GM23338 (cell line): ENCODE data around the gene CA12. TPM values are rescaled to one million over a fixed set of nuclear protein-coding genes. Genes with fewer than 3 reads are reported as not detected.

Experiments used
- ATAC-seq: fragments of 200-7000 bp; cut with Tn5 transposase; 3 replicates; pipeline ENCODE4 v1.9.1; 2020
- DNase-seq: peaks from one replicate; pipeline ENCODE4 v3.0.0-alpha.2; 2015; ENCODE audit warnings: low spot score
- H2AFZ ChIP-seq: fragments of 200-600 bp; sonication (generic); 2 replicates; pipeline ENCODE4 v1.8.0; 2016; ENCODE audit warnings: antibody characterized with exemption, mild to moderate bottlenecking, moderate library complexity
- H3F3A ChIP-seq: fragments of 200-600 bp; sonication (generic); replicated peaks from 2 replicates; pipeline ENCODE4 v1.8.0; 2017; ENCODE audit warnings: antibody characterized with exemption, mixed run types, low read depth
- H3K27ac ChIP-seq: fragments of 200-600 bp; sonication (generic); 2 replicates; pipeline ENCODE4 v1.6.1; 2016; ENCODE audit warnings: low read depth
- H3K27me3 ChIP-seq: fragments of 200-600 bp; sonication (generic); 2 replicates; pipeline ENCODE4 v1.8.0; 2016; ENCODE audit warnings: mild to moderate bottlenecking, mixed run types, moderate library complexity; ENCODE audit not compliant: insufficient read depth
- H3K36me3 ChIP-seq: fragments of 200-600 bp; sonication (generic); 2 replicates; pipeline ENCODE4 v1.8.0; 2016; ENCODE audit warnings: mild to moderate bottlenecking; ENCODE audit not compliant: insufficient read depth
- H3K4me1 ChIP-seq: fragments of 200-600 bp; sonication (generic); 2 replicates; pipeline ENCODE4 v1.8.0; 2016; ENCODE audit warnings: mild to moderate bottlenecking, moderate library complexity; ENCODE audit not compliant: insufficient read depth
- H3K4me2 ChIP-seq: fragments of 200-600 bp; sonication (generic); 2 replicates; pipeline ENCODE4 v1.7.1; 2017; ENCODE audit warnings: mixed run types
- H3K4me3 ChIP-seq: fragments of 200-600 bp; sonication (generic); 2 replicates; pipeline ENCODE4 v1.6.1; 2016; ENCODE audit warnings: mixed run types
- H3K79me2 ChIP-seq: fragments of 200-600 bp; sonication (generic); replicated peaks from 2 replicates; pipeline ENCODE4 v1.8.0; 2017; ENCODE audit warnings: mild to moderate bottlenecking; ENCODE audit not compliant: insufficient read depth
- H3K9me2 ChIP-seq: fragments of 200-600 bp; sonication (generic); 2 replicates; pipeline ENCODE4 v1.8.0; 2017; ENCODE audit not compliant: insufficient read depth
- H4K20me1 ChIP-seq: fragments of 200-600 bp; sonication (generic); replicated peaks from 2 replicates; pipeline ENCODE4 v1.8.0; 2017; ENCODE audit warnings: mild to moderate bottlenecking; ENCODE audit not compliant: insufficient read depth
- H3K27ac Mint-ChIP-seq: 2 replicates; pipeline ENCODE4 v1.8.0; 2020; ENCODE audit warnings: inconsistent platforms, mild to moderate bottlenecking, moderate library complexity, mixed read lengths
- H3K27me3 Mint-ChIP-seq: 3 replicates; pipeline ENCODE4 v1.8.0; 2022; ENCODE audit warnings: low read depth, mild to moderate bottlenecking, moderate library complexity, mixed read lengths, inconsistent platforms; ENCODE audit not compliant: insufficient read depth, poor library complexity
- H3K36me3 Mint-ChIP-seq: 3 replicates; pipeline ENCODE4 v1.8.0; 2021; ENCODE audit warnings: low read depth, mild to moderate bottlenecking, inconsistent platforms, moderate library complexity, mixed read lengths
- H3K4me1 Mint-ChIP-seq: 3 replicates; pipeline ENCODE4 v1.8.0; 2020; ENCODE audit warnings: mild to moderate bottlenecking, inconsistent platforms, mixed read lengths
- H3K4me3 Mint-ChIP-seq: 3 replicates; pipeline ENCODE4 v1.8.0; 2021; ENCODE audit warnings: moderate library complexity, mild to moderate bottlenecking, inconsistent platforms, mixed read lengths
- H3K9me3 Mint-ChIP-seq: 3 replicates; pipeline ENCODE4 v1.8.0; 2020; ENCODE audit warnings: moderate library complexity, mild to moderate bottlenecking, inconsistent platforms, mixed read lengths
- CREB1 ChIP-seq: fragments of 250-450 bp; sonication (Bioruptor Pico); IDR thresholded peaks from 2 replicates; pipeline ENCODE4 v1.5.0; 2020; ENCODE audit warnings: low read depth, mild to moderate bottlenecking, moderate library complexity
- EZH2 ChIP-seq: fragments of 200-600 bp; sonication (generic); IDR thresholded peaks from one replicate; pipeline ENCODE4 v1.8.0; 2017; ENCODE audit warnings: antibody characterized with exemption, mild to moderate bottlenecking, low read depth; ENCODE audit not compliant: unreplicated experiment
- NANOG ChIP-seq: IDR thresholded peaks from 2 replicates; pipeline ENCODE4 v1.6.1; 2016; ENCODE audit warnings: antibody characterized with exemption, borderline replicate concordance
- STAT1 ChIP-seq: IDR thresholded peaks from one replicate; pipeline ENCODE4 v1.6.1; 2016; ENCODE audit warnings: antibody characterized with exemption; ENCODE audit not compliant: unreplicated experiment
- ZNF114 ChIP-seq: fragments of 250-450 bp; sonication (Bioruptor Pico); IDR thresholded peaks from 2 replicates; pipeline ENCODE4 v1.5.0; 2020; ENCODE audit warnings: mild to moderate bottlenecking, moderate library complexity
- ZNF331 ChIP-seq: fragments of 250-450 bp; sonication (Bioruptor Pico); IDR thresholded peaks from 2 replicates; pipeline ENCODE4 v1.5.0; 2020; ENCODE audit warnings: low read depth, mild to moderate bottlenecking, moderate library complexity
- polyA plus RNA-seq: library from polyadenylated mRNA; unstranded; fragments of >200 nt; fragmentation: Nextera tagmentation; extraction: Ambion mirVana; gene quantifications from 2 replicates; pipeline ENCODE4 v1.2.1, GENCODE V29; 2016
- total RNA-seq: library from RNA; depleted of rRNA; stranded (reverse); fragments of >200 nt; shearing (Covaris generic); gene quantifications from 2 replicates; pipeline ENCODE4 v1.2.3, GENCODE V29; 2014
- TF ChIP-seq, protein P1 (sequence below): fragments of 250-450 bp; sonication (Bioruptor Pico); IDR thresholded peaks from 2 replicates; pipeline ENCODE4 v1.5.0; 2020; ENCODE audit warnings: mild to moderate bottlenecking, moderate library complexity
- TF ChIP-seq, protein P2 (sequence below), 2 experiments: fragments of 200-600 bp in 1 of 2; sonication (generic) in 1 of 2; conservative IDR thresholded peaks; 2 replicates each; pipeline versions ENCODE4 v1.5.1 to v1.6.1; 2016 to 2017; ENCODE audit warnings: antibody characterized with exemption in 2 of 2, low read depth in 2 of 2, mild to moderate bottlenecking in 2 of 2, moderate library complexity in 1 of 2

CA12 gene
- total and polyA plus RNA-seq, 2 experiments from 2014 or later, result 2.9 to 5.2 TPM

DNA sequence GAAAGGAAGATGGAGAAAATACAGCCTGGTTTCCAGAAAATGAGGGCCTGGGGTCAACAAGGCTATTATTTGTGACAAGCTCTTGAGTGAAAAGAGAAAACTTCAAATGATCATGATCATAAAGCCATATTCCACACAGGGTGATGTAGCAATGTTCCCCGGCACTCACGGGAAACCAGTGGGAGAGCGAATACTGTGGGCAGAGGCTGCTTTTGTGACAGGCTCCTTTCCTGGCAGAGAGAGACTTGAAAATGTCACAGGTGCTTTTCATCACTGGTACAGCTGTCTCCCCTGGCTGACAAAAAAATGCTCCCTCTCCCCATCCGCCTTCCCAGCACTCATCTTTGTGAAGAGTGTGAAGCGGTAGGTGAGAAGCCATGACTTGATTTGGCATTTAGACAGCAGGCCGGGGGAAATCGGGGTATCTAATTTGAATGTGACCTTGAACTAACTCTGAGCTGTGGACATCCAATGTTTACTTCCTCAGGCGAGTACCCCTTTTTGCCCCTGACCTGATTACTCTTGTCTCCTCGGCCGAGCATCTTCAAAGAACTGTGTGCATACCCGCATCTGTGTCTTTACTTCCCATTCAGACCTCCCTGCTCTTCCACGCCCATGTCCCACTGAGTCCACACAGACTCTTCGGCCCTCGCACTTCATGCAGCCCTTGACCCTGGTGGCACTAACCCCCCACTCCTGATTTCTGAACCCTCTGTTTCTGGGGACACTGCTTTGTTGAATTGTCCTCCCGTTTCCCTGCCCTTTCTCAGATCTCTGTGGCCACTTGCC is 23.2 kb downstream of the CA12 start (continued):
- TF ChIP-seq, protein P1, sequence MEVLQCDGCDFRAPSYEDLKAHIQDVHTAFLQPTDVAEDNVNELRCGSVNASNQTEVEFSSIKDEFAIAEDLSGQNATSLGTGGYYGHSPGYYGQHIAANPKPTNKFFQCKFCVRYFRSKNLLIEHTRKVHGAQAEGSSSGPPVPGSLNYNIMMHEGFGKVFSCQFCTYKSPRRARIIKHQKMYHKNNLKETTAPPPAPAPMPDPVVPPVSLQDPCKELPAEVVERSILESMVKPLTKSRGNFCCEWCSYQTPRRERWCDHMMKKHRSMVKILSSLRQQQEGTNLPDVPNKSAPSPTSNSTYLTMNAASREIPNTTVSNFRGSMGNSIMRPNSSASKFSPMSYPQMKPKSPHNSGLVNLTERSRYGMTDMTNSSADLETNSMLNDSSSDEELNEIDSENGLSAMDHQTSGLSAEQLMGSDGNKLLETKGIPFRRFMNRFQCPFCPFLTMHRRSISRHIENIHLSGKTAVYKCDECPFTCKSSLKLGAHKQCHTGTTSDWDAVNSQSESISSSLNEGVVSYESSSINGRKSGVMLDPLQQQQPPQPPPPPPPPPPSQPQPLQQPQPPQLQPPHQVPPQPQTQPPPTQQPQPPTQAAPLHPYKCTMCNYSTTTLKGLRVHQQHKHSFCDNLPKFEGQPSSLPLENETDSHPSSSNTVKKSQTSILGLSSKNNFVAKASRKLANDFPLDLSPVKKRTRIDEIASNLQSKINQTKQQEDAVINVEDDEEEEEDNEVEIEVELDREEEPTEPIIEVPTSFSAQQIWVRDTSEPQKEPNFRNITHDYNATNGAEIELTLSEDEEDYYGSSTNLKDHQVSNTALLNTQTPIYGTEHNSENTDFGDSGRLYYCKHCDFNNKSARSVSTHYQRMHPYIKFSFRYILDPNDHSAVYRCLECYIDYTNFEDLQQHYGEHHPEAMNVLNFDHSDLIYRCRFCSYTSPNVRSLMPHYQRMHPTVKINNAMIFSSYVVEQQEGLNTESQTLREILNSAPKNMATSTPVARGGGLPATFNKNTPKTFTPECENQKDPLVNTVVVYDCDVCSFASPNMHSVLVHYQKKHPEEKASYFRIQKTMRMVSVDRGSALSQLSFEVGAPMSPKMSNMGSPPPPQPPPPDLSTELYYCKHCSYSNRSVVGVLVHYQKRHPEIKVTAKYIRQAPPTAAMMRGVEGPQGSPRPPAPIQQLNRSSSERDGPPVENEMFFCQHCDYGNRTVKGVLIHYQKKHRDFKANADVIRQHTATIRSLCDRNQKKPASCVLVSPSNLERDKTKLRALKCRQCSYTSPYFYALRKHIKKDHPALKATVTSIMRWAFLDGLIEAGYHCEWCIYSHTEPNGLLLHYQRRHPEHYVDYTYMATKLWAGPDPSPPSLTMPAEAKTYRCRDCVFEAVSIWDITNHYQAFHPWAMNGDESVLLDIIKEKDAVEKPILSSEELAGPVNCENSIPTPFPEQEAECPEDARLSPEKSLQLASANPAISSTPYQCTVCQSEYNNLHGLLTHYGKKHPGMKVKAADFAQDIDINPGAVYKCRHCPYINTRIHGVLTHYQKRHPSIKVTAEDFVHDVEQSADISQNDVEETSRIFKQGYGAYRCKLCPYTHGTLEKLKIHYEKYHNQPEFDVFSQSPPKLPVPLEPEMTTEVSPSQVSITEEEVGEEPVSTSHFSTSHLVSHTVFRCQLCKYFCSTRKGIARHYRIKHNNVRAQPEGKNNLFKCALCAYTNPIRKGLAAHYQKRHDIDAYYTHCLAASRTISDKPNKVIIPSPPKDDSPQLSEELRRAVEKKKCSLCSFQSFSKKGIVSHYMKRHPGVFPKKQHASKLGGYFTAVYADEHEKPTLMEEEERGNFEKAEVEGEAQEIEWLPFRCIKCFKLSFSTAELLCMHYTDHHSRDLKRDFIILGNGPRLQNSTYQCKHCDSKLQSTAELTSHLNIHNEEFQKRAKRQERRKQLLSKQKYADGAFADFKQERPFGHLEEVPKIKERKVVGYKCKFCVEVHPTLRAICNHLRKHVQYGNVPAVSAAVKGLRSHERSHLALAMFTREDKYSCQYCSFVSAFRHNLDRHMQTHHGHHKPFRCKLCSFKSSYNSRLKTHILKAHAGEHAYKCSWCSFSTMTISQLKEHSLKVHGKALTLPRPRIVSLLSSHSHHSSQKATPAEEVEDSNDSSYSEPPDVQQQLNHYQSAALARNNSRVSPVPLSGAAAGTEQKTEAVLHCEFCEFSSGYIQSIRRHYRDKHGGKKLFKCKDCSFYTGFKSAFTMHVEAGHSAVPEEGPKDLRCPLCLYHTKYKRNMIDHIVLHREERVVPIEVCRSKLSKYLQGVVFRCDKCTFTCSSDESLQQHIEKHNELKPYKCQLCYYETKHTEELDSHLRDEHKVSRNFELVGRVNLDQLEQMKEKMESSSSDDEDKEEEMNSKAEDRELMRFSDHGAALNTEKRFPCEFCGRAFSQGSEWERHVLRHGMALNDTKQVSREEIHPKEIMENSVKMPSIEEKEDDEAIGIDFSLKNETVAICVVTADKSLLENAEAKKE, result no peak
- no peak for TF ChIP-seq STAT1
- no peak for TF ChIP-seq ZNF331 (CRISPR knock-in tag)

DNA sequence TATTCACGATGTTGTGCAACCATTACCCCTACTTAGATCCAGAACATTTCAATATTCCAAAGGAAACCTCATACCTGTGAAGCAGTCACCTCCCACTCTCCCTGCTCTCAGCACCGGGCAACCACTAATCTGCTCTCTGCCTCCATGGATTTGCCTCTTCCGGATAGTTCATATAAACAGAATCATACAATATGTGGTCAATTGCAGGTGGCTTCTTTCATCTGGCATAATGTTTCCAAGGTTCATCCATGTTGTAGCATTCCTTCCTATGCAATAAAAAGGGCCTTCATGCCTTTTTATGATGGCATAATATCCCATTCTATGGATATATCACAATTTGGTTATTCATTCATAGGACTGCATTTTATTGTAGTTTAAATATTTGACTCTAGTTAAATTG is 23.9 kb downstream of the CA12 start:
- no peaks in the 10 kb centered on the region for H3K36me3 Mint-ChIP-seq
- no peak overlapping the region for H3K27ac ChIP-seq
- no peak for ATAC-seq
- peaks cover 2% of the 10 kb centered on the region for H3K27me3 Mint-ChIP-seq
- H3K4me1 ChIP-seq, result peaks cover 10% of the 10 kb centered on the region
- H3K4me1 Mint-ChIP-seq, result peaks cover 18% of the 10 kb centered on the region
- H3F3A ChIP-seq, result no peaks in the 10 kb centered on the region
- H3K9me3 Mint-ChIP-seq, result peaks cover 3% of the 10 kb centered on the region; the same call in 1 of the 3 replicates
- no peak overlapping the region for H2AFZ ChIP-seq
- H3K4me3 ChIP-seq, result no peak overlapping the region
- no peak overlapping the region for H3K4me2 ChIP-seq
- no peaks in the 10 kb centered on the region for H4K20me1 ChIP-seq
- H3K9me2 ChIP-seq, result no peaks in the 10 kb centered on the region
- H3K4me3 Mint-ChIP-seq, result no peak overlapping the region
- H3K27ac Mint-ChIP-seq, result no peak overlapping the region
- H3K36me3 ChIP-seq, result no peaks in the 10 kb centered on the region
- no peak for DNase-seq
- no peaks in the 10 kb centered on the region for H3K27me3 ChIP-seq
- H3K79me2 ChIP-seq, result no peaks in the 10 kb centered on the region
- TF ChIP-seq ZNF114 (CRISPR knock-in tag), result no peak
- TF ChIP-seq NANOG, result no peak
- TF ChIP-seq, protein P2, sequence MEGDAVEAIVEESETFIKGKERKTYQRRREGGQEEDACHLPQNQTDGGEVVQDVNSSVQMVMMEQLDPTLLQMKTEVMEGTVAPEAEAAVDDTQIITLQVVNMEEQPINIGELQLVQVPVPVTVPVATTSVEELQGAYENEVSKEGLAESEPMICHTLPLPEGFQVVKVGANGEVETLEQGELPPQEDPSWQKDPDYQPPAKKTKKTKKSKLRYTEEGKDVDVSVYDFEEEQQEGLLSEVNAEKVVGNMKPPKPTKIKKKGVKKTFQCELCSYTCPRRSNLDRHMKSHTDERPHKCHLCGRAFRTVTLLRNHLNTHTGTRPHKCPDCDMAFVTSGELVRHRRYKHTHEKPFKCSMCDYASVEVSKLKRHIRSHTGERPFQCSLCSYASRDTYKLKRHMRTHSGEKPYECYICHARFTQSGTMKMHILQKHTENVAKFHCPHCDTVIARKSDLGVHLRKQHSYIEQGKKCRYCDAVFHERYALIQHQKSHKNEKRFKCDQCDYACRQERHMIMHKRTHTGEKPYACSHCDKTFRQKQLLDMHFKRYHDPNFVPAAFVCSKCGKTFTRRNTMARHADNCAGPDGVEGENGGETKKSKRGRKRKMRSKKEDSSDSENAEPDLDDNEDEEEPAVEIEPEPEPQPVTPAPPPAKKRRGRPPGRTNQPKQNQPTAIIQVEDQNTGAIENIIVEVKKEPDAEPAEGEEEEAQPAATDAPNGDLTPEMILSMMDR (conservative IDR thresholded peaks at IDR 0.05; ENCODE audit: low read depth in 2 of 2), result no peak
- TF ChIP-seq CREB1 (CRISPR knock-in tag), result no peak
- TF ChIP-seq EZH2, result no peak
